Prostate gland (tissue), 2 donors: ENCODE measurements around the gene HTR4.

Experiments
- POLR2A ChIP-seq: fragments of 450-650 bp; IDR thresholded peaks from one replicate; pipeline ENCODE4 v1.6.1; 2016; ENCODE audit warnings: antibody characterized with exemption, mild to moderate bottlenecking
- TF ChIP-seq, protein P1 (sequence below), 4 experiments: fragments of 200-600 bp in 2 of 4; fragments of 450-650 bp in 2 of 4; sonication (generic) in 2 of 4; IDR thresholded peaks; 1 replicate in 3 of 4; 2 replicates in 1 of 4; pipeline ENCODE4 v1.5.1; 2016 to 2019; ENCODE audit warnings: antibody characterized with exemption in 4 of 4, mild to moderate bottlenecking in 2 of 4, moderate library complexity in 2 of 4

- TF ChIP-seq POLR2A, result no peak
- TF ChIP-seq, protein P1, sequence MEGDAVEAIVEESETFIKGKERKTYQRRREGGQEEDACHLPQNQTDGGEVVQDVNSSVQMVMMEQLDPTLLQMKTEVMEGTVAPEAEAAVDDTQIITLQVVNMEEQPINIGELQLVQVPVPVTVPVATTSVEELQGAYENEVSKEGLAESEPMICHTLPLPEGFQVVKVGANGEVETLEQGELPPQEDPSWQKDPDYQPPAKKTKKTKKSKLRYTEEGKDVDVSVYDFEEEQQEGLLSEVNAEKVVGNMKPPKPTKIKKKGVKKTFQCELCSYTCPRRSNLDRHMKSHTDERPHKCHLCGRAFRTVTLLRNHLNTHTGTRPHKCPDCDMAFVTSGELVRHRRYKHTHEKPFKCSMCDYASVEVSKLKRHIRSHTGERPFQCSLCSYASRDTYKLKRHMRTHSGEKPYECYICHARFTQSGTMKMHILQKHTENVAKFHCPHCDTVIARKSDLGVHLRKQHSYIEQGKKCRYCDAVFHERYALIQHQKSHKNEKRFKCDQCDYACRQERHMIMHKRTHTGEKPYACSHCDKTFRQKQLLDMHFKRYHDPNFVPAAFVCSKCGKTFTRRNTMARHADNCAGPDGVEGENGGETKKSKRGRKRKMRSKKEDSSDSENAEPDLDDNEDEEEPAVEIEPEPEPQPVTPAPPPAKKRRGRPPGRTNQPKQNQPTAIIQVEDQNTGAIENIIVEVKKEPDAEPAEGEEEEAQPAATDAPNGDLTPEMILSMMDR (IDR thresholded peaks at IDR 0.05), result no peak
Measured at GRCh38 chr5:148666353-148666752, 12.0 kb upstream of the HTR4 start.
